ENCODE measurements around the gene MICAL3.
"Not testable (repeated sequence)": the region's sequence is repeated elsewhere in the genome, so short reads cannot be mapped to it uniquely, and the experiment has no call there.

The MICAL3 gene

DNA sequence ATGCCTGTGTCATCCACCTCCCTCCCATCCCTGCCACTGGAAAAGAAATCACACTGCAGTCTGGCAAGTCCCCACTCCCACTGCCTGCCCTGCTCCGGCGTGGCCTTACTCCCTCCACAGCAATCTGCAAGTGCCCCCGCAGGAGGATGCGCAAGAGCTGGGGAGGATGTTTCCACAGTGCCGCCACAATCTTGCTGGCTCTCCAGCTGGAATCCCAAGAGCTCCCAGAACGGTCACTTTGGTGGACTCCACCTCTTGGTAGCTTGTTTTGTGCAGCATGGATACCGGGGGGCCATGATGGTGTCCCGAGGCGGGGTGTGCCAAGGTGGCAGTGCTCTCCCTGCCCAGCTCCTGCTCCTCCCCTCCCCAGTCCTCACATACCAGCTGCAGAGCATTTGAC is 76.3 kb downstream of the MICAL3 start:
- DNase-seq = no peak

DNA sequence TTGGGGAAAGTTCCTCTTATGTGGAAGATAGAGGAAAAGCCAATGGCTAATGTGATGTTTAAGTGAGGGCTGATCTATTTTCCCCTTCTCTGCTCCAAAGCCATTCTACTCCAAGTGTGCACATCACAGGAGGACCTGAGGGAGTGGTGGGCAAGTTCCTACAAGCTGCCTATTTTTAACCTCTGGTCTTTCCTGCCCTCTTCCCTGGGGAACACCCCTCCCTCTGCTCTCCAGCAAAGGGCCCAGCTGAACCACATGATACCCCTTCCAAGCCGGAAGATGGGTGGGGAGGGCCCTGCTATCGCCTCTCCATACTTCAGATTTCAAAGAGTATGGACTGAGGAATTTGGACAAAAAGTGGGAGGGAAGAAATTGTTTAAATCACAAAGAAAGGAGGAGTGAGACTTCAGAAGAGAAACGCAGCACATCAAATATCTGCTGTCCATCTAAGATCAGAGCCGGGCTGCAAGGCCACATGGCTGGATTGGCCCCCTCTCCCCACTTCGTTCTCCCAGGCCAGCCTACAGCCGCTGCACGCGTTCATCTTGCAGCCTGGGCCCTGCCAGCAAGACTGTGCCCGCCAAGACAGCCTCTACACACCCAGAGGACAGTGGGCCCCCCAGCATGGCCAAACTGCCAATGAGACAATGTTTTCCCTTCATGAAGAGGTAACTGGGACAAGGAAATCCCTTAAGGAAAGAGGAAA is 77.5 kb downstream of the MICAL3 start:
- DNase-seq = peak; percentile 13

DNA sequence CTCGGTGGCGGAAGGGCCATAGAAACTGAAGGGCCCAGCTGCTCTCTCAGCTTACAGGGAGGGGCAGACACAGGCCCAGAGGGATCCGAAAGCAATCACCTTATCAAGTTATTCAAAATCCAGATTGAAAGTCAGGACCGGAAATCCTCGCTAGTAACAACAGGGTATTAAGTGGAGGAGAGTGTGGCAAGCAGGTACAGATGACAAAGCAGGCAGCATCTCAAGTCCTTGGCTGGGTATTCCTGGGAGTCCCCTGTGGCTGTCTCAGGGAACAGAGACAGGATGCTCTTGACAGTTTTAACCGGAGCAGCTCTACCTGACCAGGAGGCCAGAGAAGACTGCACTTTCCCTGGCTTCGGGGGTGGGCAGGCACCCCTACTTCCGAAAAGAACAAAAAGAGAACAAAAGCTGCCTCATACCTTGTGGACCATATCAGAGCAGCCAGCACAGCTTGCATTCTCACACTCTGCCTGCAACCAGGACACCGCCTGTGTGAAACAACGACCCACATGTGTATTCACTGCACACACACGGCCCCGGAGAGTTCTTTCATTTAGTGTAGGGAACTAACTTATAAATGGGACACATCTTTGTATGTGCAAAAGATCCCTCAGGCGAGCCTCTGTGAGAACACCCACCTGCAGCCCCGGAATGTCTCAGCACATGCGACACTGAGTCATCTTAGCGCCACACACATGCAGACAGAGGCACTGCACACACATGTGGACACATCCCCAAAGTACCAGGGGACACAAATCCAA is 78.3 kb downstream of the MICAL3 start:
- DNase-seq = peak; percentile 32

DNA sequence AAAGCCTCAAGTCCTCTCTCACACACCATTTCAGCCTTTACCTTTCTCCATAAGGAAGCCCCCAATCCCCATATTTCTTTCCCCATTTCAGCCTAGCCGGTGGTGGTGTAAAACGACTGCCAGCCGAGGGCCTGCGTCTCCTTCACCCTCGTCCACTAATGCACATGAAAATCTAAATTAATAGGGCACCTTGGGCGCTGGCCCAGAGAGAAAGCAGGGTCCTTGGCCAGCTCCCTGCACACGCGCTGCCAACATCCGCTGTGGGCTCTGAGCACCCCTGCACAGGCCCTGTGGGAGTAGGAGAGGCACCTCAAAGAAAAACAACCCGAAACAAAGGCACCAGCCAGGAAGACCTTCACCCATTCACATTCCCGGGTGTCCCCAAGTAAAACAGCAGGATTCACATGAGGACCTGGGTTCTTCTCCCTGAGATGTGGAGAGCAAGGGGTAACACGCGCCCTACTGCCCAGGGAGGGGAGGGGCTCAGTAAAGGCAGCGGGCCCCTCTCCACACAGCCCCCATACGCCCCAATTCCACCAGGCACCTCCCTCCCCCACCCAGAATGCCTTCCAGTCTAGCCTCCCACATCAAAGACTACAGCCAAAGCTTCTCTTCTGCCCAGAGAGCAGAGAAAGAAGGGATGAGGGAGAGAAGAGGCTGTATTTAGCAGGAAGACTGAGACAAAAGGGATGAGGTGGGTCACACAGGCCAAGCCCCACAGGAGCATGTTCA is 79.0 kb downstream of the MICAL3 start:
- no peak for DNase-seq

DNA sequence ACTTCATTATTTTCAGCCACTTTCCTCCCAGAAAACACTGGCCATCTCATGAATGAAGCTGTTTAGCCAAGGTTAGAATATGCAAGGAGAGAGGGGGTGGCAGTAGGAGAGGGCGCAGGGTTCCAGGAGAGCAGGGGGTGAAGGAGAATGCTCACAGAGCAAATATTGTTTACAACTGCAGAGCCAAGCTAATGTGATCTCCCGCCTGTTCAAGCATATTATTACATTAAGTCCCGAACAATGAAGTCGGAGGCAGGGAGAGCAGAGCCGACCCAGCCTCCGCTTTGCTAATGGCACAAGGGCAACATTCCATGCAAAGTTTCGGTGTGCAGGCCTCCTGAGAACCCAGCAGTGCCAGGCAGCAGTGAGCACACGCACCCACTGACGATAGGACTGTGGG is 80.1 kb downstream of the MICAL3 start:
- DNase-seq = no peak

DNA sequence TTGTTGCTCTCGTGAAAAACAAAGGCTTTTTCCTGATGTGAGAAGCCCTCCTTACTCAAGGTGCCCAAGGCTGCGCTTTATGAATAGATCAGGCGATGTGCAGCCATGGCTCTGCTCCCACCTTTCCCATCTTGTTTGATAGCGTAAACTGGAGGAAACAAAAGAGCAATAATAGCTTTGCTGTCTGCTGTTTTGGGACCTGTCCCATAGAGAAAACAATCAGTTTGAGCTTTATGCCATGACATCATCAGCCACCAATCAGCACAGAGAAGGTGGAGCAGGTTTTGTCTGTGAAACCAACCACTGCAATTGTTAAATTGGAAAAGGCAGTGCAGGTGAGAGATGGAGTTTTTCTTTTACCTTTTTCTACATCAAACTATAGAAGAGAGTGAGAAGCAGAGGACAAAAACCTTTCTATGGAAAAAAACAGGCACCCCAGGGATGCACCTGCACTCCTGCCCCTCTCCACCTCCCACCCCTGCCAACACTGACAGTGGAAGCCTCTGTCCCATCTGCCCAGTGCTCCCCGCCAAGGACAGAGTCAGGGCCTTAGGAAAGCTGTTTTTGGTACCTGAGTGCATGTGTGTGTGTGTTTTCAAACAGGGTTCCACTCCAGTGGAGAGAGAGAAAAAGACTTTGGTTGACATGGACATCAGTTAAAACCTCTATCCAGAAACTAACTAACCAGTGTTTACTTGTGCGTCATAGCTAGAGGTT is 80.7 kb downstream of the MICAL3 start:
- no peak for DNase-seq

DNA sequence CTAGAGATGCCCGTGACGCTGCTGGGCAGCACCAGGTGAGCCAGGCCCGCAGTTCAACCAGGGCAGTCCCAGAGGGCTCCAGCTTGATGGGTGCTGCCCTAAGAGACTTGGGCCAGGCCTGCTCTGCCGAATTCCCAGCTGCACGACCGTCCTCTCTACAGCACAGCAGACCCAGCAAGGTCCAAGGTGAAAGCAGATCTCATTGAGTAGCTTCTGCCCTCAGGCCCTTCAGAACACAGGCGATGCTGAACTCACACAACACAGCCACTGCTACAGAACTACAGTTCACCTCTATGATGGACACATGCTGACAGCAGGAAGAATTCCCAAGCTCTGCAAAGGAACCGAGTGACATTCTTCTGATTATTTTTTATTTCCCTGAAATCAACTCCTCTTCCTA is 81.6 kb downstream of the MICAL3 start:
- DNase-seq = no peak

DNA sequence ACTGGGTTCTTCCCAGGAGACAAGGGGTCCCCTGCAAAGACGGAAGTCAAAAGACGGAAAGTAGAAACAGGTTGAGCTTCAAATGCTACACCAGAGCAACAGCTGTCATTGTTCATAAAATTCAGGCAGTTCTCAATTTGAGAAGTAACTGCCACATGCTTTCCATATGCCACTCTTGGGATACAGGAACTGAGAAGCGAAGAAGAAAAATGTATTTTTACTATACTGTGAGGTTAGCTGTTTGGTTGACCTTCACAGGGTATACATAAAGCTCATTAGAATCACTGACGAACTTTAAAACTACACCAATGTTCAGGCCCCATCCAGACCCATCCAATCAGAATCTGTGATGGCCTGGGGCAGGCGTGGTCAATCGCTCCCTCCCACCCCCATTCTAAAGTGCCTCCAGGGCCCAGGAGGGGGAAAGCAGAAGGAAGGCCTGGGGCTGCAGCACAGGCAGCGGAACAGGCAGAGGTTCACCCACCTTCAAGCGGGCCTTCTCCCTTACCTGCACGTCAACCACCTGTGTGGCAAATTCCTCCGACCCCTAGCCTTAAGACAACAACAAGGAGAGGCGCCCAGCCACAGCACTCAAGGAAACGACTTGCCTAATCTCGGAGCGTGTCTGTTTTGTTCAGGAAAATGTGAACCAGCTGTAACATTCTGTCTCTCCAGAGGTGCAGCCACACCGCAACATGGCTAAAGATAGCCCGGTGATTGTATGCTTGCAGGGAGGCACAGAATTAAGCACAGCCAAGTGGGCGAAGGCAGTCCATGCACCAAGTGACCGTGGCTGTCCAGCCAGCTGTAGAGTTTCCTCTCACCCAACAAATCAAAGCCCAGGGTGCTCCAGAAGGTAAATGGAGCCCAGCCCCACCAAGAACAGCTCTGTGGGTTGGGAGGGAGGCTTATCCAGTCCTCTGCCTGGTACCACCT is 82.6 kb downstream of the MICAL3 start:
- DNase-seq = no peak

DNA sequence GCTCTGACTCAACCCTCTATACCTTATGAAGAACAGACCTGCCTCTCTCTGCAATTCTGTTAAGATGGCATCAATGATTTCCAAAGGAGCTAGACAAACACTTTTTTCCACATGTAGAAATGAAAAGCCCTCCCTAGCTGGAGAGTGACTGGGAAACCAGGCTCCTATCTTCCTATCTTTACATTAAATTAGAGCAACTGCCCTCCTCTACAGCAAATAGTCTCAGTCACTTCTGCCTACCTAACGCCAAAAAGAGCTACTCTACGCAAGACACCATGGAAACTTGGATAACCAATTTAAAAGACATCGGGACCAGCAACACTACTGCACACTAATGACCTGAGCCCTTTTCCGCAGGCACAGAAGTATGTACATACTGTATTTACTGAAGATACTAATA is 84.8 kb downstream of the MICAL3 start:
- no peak for DNase-seq

DNA sequence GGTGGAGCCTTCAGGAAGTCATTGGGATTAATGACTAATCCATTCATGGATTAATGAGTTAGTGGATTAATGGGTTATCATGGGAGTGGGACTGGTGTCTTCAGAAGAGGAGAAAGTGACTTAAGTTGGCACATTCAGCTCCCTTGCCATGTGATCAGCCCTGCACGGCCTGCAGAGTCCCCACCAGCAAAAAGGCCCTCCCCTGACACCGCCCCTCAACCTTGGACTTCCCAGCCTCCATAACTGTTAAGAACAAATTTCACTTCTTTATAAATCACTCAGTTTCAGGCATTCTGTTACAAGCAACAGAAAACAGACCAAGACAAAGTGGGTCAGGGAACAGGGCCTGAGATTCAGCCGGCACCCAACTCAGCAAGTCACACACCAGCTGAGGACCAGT is 85.3 kb downstream of the MICAL3 start:
- no peak for DNase-seq

DNA sequence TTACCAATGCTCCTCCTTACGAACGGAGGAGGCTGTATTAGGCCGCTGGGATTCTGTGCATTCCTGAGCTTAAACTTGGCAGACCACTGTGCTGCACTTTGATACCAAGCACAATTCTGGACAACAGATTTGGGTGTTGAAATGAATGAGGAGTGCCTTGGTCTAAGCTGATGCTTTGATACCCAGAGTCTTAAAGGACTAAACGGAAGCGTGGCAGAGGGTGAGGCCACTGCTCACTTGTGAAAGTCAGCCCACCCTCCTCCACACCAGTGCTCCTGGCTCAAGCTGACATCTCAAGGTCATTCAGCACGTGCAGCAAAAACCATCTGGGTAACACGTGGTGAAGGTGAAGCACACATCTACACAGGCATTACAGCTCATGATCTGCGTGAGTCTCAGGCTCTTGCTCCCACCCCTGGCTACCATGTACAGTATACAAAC is 85.9 kb downstream of the MICAL3 start:
- DNase-seq = no peak

DNA sequence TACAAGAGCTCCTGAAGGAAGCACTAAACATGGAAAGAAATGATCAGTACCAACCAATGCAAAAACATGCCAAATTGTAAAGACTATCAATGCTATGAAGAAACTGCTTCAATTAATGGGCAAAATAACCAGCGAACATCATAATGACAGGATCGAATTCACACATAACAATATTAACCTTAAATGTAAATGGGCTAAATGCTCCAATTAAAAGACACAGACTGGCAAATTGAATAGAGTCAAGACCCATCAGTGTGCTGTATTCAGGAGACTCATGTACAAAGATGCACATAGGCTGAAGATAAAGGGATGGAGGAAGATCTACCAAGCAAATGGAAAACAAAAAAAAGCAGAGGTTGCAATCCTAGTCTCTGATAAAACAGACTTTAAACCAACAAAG is 91.9 kb downstream of the MICAL3 start:
- DNase-seq = not testable (repeated sequence)

DNA sequence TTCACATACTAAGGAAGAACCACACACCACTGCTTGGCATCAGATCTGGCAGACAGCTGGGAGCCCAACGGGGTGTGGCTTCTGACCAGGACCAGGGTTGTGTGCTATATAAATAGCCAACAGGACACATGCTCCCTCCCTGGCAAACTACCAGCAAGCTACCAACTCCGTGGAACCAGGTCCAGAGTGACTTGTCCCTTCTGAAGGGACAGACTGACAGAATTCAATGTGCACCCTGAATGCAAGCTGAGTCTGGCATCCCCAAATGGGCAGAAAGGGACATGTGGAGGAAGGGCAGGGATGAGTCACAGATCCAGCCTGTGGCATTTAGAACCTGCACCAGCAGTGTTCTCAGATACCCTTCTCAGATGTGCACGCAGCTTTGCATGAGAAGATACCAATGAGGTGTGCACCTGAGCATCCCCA is 92.9 kb downstream of the MICAL3 start:
- DNase-seq = no peak

DNA sequence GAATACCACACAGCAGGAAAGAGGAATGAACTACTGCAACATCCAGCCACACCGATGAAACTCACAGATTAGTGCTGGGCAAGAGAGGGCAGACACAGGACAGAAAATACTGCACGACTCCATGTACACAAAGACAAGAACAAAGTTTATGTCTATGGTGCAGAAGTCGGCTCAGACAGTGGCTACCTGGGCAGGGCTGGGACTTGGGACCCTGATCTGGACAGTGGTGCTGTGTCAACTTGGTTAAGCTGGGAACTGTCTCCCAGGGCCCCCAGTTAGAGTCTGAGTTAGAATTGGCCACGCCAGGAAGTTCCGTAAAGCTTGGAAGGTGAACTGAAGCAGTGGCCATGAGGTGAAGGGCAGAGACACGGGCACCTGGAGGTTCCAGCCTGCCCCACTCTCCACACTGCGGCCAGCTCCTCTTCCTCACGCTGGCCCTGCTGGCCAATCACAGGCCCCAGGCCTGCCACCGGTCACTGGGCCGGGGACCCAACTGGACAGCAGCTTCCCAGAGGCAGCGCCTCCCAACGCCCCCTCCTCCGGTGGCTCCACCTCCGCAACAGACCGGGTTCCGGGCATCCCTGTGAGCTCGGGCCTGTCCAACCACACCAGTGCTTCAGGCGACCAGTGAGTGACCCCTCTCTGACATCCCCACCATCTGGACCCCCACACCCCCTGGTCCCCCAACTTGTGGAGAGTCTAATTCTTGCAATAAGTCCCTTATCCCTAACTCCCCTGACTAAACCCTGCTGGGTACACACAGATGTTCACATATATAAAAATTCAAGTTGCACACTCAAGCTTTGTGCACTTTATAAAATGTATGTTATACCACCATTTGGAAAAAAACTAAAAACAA is 93.7 kb downstream of the MICAL3 start:
- DNase-seq = no peak

DNA sequence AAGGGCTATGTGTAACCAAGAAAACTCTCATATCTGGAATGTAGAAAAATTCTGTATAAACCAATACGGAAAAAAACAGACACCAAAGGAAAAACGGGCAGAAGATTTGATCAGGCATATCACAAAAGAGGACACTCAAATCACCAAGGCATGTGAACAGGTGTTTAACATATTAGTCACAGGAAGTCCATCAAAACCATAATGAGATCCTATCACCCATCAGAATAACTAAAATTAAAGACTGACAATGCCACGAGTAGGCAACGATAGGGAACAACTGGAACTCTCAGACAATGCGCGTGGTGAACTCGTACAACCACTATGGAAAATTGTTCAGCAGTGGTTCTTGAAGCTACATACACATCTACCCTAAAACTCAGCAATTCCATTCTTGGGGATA is 94.5 kb downstream of the MICAL3 start:
- no peak for DNase-seq

DNA sequence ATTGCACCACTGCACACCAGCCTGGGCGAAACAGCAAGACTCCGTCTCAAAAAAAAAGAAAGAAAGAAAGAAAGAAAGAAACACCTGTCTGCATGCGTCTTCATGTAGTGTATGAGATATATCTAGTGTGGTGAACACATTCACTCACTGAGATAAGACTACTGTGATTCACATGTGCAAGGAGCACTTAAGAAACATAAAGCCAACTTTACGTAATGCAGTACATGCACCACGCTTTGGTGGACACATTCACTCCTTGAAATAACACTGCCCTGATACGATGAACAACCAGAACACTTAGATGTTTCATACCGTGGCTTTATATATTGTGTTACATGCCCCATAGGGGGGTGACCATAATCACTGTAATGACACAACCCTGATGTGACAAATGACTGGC is 96.0 kb downstream of the MICAL3 start:
- no peak for DNase-seq

DNA sequence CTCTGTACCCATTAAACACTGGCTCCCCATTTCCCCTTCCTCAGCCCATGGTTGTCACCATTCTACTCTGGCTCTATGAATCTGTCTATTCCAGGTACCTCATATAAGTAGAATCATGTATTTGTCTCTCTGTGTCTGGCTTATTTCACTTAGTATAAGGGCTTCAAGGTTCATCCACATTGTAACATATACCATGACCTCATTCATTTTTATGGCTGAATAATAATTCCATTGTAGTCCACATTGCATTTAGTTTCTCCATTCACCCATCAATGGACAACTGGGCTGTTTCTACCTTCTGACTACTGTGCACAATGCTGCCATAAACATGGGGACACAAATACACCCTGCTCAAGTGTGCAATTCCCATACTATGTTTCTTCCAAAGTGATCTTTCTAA is 97.3 kb downstream of the MICAL3 start:
- no peak for DNase-seq

DNA sequence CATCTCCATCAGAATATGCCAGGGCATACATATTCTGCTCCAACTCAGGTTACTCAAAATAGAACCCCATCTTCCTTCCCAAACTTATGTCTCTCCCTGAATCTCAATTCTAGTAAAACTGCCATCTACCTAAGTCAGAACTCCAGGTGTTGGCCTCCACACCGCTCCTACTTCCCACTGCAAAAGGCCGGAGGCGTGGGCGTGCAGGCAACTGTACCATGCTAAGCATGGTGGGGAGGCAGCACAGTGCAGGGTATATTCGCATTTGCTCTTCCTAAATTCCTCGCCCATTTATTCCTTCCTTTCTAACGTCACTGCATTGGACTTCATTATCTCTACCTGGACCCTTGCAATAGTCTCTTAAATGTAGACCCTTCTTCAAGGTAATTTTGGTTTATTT is 97.8 kb downstream of the MICAL3 start:
- DNase-seq = no peak

DNA sequence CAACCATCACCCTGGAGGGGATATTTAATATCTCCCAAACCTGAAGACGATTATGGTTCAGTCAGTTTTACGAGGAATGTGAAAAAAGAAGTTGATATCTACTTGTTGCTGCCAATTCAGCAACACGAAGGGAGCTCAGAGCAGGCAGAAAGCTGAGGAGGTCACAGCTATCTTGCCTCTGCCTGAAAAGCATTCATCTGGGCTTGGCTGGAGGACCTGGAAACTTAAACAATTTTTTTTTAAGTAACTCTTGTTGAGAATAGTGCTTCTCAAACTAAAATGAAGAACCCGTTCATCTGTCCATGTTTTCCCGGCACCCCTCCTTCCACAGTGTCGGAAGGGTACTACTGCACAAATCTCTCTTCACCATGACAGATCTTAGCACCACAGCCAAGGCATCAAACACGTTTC is 98.9 kb downstream of the MICAL3 start:
- no peak for DNase-seq

DNA sequence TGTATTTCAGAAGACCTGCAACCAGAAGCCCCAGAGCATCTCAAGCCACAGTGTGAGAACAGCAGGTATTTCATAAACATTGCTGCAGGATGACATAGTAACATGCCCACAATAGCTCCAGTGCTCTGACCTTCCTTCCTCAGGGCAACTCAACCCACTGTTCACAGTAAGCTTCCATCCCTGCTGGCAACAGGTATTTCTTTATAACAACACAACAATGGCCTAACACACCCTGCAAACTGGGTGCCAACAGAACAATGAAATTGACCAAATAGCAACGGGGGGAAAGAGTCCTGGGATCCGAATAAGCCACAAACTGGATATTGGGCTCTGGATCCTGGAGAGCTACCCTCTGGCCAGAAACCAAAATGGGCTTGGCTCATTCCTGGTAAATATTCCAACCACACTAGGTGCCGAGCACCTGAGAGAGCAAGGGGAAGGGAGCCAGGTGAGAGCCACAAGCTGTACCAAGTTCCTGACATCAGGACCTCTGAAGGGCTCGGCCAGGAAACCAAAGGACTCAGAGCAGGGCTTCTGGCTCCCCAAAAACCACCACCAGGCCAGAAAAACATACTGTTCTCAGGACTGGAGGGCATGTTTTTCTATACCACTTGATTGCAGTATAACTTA is 99.5 kb downstream of the MICAL3 start:
- no peak for DNase-seq

DNA sequence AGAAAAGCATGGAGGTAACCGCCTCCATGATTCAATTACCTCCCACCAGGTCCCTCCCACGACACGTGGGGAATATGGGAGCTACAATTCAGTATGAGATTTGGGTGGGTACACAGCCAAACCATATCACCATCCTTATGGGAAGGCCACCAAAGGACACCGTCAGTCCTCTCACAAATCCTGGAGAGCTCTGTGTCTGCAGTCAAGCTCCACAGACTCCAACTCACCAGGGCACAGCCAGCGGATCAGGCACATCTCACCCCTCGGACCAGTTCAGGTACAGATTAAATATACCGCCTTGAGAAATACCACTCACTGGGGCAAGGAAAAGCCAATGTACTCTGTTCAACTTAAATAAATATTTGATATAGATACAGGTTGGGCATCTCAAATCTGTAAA is 100.3 kb downstream of the MICAL3 start:
- DNase-seq = no peak
